ENCODE results near the gene PNCK.

The PNCK gene

GRCh38 chrX:153626863-153627674, 46.5 kb downstream of the PNCK start:
- DNase-seq = no peak

- no peak for DNase-seq
Observed at GRCh38 chrX:153626025-153626633, 47.5 kb downstream of the PNCK start.

GRCh38 chrX:153625271-153626024, 48.2 kb downstream of the PNCK start:
- no peak for DNase-seq

- no peak for DNase-seq
Observed at GRCh38 chrX:153624196-153625091, 49.2 kb downstream of the PNCK start.

GRCh38 chrX:153623310-153624029, 50.1 kb downstream of the PNCK start:
- no peak for DNase-seq

- no peak for DNase-seq
Observed at GRCh38 chrX:153622661-153623309, 50.8 kb downstream of the PNCK start.

- no peak for DNase-seq
Observed at GRCh38 chrX:153621949-153622598, 51.5 kb downstream of the PNCK start.

GRCh38 chrX:153620576-153620975, 53.0 kb downstream of the PNCK start:
- no peak for DNase-seq
